Lung (tissue), 12 donors: Measurements from ENCODE around the gene CPA2. TPM values are rescaled to one million over a fixed set of nuclear protein-coding genes. Genes with fewer than 3 reads are reported as not detected.

ENCODE experiments used
- ATAC-seq: fragments of 200-7000 bp; cut with Tn5 transposase; one replicate; pipeline ENCODE4 v1.9.1; 2020; ENCODE audit warnings: moderate number of reproducible peaks; ENCODE audit not compliant: insufficient read depth, low FRiP score
- DNase-seq, 3 donors: peaks; one replicate each; pipeline ENCODE4 v3.0.0-alpha.2; 2013 to 2017
- H3K27ac ChIP-seq, 2 donors: one replicate each; pipeline ENCODE4 v1.5.1; 2013; ENCODE audit warnings: mild to moderate bottlenecking in 2 of 2, moderate library complexity in 2 of 2, control low read depth in 1 of 2, inconsistent platforms in 1 of 2, low read depth in 1 of 2, low read length in 1 of 2
- H3K27me3 ChIP-seq, 3 donors: one replicate each; pipeline ENCODE4 v1.5.1; 2013; ENCODE audit warnings: low read length in 2 of 3; ENCODE audit not compliant: control insufficient read depth in 3 of 3, insufficient read depth in 3 of 3
- H3K36me3 ChIP-seq, 4 donors: one replicate each; pipeline ENCODE4 v1.5.1; 2013; ENCODE audit warnings: low read length in 4 of 4, mild to moderate bottlenecking in 1 of 4, moderate library complexity in 1 of 4; ENCODE audit not compliant: control insufficient read depth in 4 of 4, insufficient read depth in 4 of 4
- H3K4me1 ChIP-seq, 5 donors: one replicate each; pipeline ENCODE4 v1.5.1; 2013; ENCODE audit warnings: low read length in 5 of 5, mild to moderate bottlenecking in 2 of 5, moderate library complexity in 1 of 5; ENCODE audit not compliant: control insufficient read depth in 5 of 5, insufficient read depth in 5 of 5
- H3K4me3 ChIP-seq: one replicate; pipeline ENCODE4 v1.5.1; 2013; ENCODE audit warnings: mild to moderate bottlenecking, control low read depth, moderate library complexity
- H3K9ac ChIP-seq, 2 donors: one replicate each; pipeline ENCODE4 v1.5.1; 2013; ENCODE audit warnings: low read length in 2 of 2, control low read depth in 1 of 2; ENCODE audit not compliant: insufficient read depth in 1 of 2
- H3K9me3 ChIP-seq, 4 donors: one replicate each; pipeline ENCODE4 v1.5.1; 2013; ENCODE audit warnings: low read length in 3 of 4, mild to moderate bottlenecking in 1 of 4, moderate library complexity in 1 of 4; ENCODE audit not compliant: control insufficient read depth in 4 of 4, insufficient read depth in 3 of 4
- WGBS, 2 donors: extraction: QIAGEN DNeasy Blood & Tissue Kit; methylation state at CpG; one replicate each; pipeline ENCODE4 v1.1.7; 2013; 5-methylcytosine and 5-hydroxymethylcytosine counted together
- polyA plus RNA-seq, 2 donors: library from polyadenylated mRNA; stranded (reverse); fragments of 200-250 nt; gene quantifications; one replicate each; pipeline ENCODE4 v1.2.1, GENCODE V29; 2013
- total RNA-seq, 2 donors: library from RNA; depleted of rRNA in 1 of 2; stranded (reverse); fragments of >200 nt in 1 of 2; gene quantifications; one replicate each; pipeline ENCODE4 v1.2.1, GENCODE V29; 2014 to 2021
- TF ChIP-seq, protein P1 (sequence below): IDR thresholded peaks from 2 replicates; pipeline ENCODE4 v1.5.1; 2012; ENCODE audit warnings: mild to moderate bottlenecking; ENCODE audit errors: control extremely low read depth, extremely low read depth
- donor health status: control.
- donor health status: control.
- donor health status: Bipolar disorder and iron deficiency.
- donor health status: healthy.
- donor health status: DM: yes; HTN: yes; CAD: no.

CPA2 gene
- total and polyA plus RNA-seq, 4 donors = 0.21 to 2.0 TPM; not detected in 2

DNA sequence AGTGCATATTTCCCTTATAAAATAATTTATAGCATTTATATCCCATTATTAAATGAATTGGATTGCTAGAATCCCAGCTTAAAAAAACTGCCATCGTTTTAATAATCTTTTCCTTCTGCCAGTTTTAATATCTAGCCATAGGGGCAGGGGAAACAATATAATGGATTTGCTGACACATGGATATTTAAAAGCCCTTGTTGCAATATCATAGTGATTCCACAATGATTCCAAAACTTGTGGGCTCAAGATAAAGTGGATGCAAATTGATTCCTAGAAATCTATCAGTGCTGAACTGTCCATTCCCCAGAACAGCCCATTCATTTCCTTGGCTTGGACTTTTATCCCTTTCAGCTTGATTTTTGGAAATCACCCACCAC is 2.6 kb downstream of the CPA2 start:
- peaks cover 0 to 4% (median 0%) of the 10 kb centered on the region in 4 donors for H3K9me3 ChIP-seq
- H3K27me3 ChIP-seq = no peaks in the 10 kb centered on the region
- no peak overlapping the region for H3K9ac ChIP-seq
- DNase-seq = no peak
- TF ChIP-seq, protein P1, sequence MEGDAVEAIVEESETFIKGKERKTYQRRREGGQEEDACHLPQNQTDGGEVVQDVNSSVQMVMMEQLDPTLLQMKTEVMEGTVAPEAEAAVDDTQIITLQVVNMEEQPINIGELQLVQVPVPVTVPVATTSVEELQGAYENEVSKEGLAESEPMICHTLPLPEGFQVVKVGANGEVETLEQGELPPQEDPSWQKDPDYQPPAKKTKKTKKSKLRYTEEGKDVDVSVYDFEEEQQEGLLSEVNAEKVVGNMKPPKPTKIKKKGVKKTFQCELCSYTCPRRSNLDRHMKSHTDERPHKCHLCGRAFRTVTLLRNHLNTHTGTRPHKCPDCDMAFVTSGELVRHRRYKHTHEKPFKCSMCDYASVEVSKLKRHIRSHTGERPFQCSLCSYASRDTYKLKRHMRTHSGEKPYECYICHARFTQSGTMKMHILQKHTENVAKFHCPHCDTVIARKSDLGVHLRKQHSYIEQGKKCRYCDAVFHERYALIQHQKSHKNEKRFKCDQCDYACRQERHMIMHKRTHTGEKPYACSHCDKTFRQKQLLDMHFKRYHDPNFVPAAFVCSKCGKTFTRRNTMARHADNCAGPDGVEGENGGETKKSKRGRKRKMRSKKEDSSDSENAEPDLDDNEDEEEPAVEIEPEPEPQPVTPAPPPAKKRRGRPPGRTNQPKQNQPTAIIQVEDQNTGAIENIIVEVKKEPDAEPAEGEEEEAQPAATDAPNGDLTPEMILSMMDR = no peak
- H3K27ac ChIP-seq = no peak overlapping the region
- WGBS, 2 donors = 84 to 87% methylated on average over 1 of the region's 1 CpG
- H3K36me3 ChIP-seq = no peaks in the 10 kb centered on the region
- ATAC-seq = no peak
- no peak overlapping the region for H3K4me3 ChIP-seq
- H3K4me1 ChIP-seq = peaks cover 0 to 28% (median 7%) of the 10 kb centered on the region in 5 donors

DNA sequence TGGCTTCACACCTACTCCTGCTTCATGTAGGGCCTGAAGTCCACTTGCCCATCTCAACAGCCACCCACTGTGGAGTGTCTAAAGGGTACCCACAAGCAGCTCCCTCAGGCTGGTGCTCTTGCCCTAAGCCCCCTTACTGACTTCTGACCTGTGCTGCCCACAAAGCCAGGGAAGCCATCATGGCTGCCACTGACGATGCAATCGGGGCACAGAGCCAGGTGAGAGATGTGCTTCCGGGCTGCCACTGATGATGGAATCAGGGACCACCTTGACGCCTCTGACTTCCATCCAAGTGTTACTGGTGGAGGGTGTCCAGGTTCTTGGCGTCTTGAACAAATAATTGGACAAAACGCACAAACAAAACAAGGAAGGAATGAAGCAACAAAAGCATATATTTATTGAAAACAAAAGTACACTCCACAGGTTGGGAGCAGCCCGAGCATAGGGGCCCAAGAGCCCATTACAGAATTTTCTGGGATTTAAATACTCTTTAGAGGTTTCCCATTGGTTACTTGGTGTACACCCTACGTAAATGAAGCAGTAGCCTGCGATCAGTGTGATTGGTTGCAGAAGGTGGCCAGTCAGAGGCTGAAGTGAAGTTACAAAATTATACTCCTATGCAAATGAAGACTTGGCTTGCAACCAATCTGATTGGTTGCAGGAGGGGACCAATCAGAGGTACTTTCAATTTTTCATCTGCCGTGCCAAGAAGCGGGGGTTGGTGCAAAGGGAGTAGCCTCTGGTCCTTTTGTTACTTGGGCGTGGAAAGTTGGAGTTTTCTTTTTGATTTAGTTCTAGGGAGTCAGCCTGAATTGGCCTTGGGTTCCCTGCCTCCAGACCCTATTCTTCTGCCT is 4.5 kb downstream of the CPA2 start:
- Histone ChIP-seq H3K4me3 (no peak overlapping the region), H3K9ac (no peak overlapping the region), H3K4me1 (peaks cover 3 to 47% (median 16%) of the 10 kb centered on the region in 5 donors), H3K27me3 (no peaks in the 10 kb centered on the region), H3K9me3 (peaks cover 0 to 2% (median 0%) of the 10 kb centered on the region in 4 donors), H3K36me3 (no peaks in the 10 kb centered on the region), H3K27ac (no peak overlapping the region)
- TF ChIP-seq, protein P1 = no peak
- ATAC-seq (no peak), DNase-seq (peak; percentile 43 to 53 (median 50))
- 90 to 95% methylated on average over 12 of the region's 12 CpGs for WGBS, 2 donors

DNA sequence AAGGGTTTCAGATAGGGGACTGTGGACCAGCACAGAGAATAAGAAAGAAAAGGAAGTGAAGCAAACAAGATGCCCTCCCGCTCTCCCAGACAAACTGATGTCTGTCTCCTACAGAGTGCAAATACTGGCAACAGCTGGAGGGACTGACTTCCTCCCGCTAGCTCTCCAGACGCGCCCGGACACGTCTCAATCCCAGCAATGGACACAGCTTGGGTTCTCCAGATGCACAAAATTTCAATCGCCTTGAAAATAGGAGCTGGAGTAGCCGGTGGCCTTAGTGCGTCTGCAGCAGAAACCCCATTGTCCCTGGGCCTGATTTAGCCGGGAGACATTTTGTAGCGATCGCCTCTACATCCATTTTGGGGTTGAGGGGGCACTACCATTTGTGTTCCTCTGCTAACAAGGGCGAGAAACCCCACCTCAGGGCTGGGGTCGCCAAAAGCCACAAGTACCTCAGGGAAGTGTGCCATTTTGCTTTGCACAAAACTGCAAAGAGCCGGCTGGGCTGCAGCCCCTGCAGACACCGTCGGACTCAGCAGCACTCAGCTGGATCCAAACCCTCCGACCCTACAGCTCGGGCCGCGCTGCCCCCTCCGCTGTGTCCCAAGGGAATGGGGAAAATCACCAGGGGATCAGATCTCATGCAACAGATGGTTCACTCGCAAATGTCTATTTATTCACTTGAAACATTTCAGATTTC is 5.9 kb downstream of the CPA2 start:
- no peak overlapping the region for H3K4me3 ChIP-seq
- TF ChIP-seq, protein P1 = no peak
- H3K36me3 ChIP-seq = no peaks in the 10 kb centered on the region
- no peak for ATAC-seq
- WGBS, 2 donors = 55 to 68% methylated on average over 23 of the region's 23 CpGs
- H3K27me3 ChIP-seq = no peaks in the 10 kb centered on the region
- peak; percentile 47 to 76 (median 70) for DNase-seq
- H3K4me1 ChIP-seq = peaks cover 3 to 58% (median 16%) of the 10 kb centered on the region in 5 donors
- H3K27ac ChIP-seq = no peak overlapping the region
- peak overlapping the region in 1 of 2 donors; percentile 56 for H3K9ac ChIP-seq
- H3K9me3 ChIP-seq = peaks cover 0 to 2% (median 0%) of the 10 kb centered on the region in 4 donors
